IMR-90 (cell line): ENCODE results near the gene ABHD12. TPM values are rescaled to one million over a fixed set of nuclear protein-coding genes. Genes with fewer than 3 reads are reported as not detected.

Experiments
- ATAC-seq: fragments of 200-7000 bp; cut with Tn5 transposase; 2 replicates; pipeline ENCODE4 v1.9.1; 2020; ENCODE audit warnings: low read depth, mild to moderate bottlenecking, moderate library complexity
- BruUV-seq: library from RNA; stranded (reverse); fragments of 400-500 nt; replicated peaks from 2 replicates; lab custom pipeline; 2021; lab: Mats Ljungman, UMichigan
- CTCF ChIA-PET: fragments of 300-600 bp; formaldehyde crosslinking; extraction: SDS; loops from one replicate; lab custom pipeline; 2021; ENCODE audit warnings: antibody characterized with exemption; lab: Yijun Ruan, JAX
- POLR2A ChIA-PET: fragments of 300-600 bp; sonication (Branson Sonifier 250); formaldehyde crosslinking; loops from one replicate; lab custom pipeline; 2022; ENCODE audit warnings: antibody characterized with exemption; ENCODE audit not compliant: unreplicated experiment; lab: Charles Lee
- DNase-seq: peaks from one replicate; pipeline ENCODE4 v3.0.0; 2013
- H2AFZ ChIP-seq: replicated peaks from 2 replicates; pipeline ENCODE3; 2013; ENCODE audit warnings: low read length, mild to moderate bottlenecking; ENCODE audit not compliant: poor library complexity
- H2AK5ac ChIP-seq: 2 replicates; pipeline ENCODE4 v1.6.1; 2013; ENCODE audit warnings: low read depth, low read length, inconsistent platforms
- H2AK9ac ChIP-seq: replicated peaks from 2 replicates; pipeline ENCODE3; 2013; ENCODE audit warnings: mild to moderate bottlenecking, low read depth, low read length, moderate library complexity; ENCODE audit not compliant: poor library complexity
- H2BK120ac ChIP-seq: 2 replicates; pipeline ENCODE4 v1.6.1; 2013; ENCODE audit warnings: low read depth, low read length, inconsistent platforms
- H2BK15ac ChIP-seq: 3 replicates; pipeline ENCODE4 v1.6.1; 2013; ENCODE audit warnings: low read depth, low read length, inconsistent platforms
- H2BK20ac ChIP-seq: 2 replicates; pipeline ENCODE4 v1.6.1; 2013; ENCODE audit warnings: low read depth, mild to moderate bottlenecking, inconsistent platforms, low read length, moderate library complexity
- H2BK5ac ChIP-seq: 2 replicates; pipeline ENCODE4 v1.6.1; 2013; ENCODE audit warnings: mild to moderate bottlenecking, low read depth, low read length, inconsistent platforms; ENCODE audit not compliant: poor library complexity, severe bottlenecking
- H3K14ac ChIP-seq: replicated peaks from 2 replicates; pipeline ENCODE4 v1.6.1; 2013; ENCODE audit warnings: low read depth, low read length, inconsistent platforms
- H3K18ac ChIP-seq: 2 replicates; pipeline ENCODE4 v1.6.1; 2013; ENCODE audit warnings: low read depth, low read length, control low read depth
- H3K23ac ChIP-seq: 2 replicates; pipeline ENCODE4 v1.6.1; 2013; ENCODE audit warnings: low read depth, low read length, inconsistent platforms
- H3K27ac ChIP-seq: 2 replicates; pipeline ENCODE4 v1.5.1; 2013; ENCODE audit warnings: mild to moderate bottlenecking, control low read depth, low read length; ENCODE audit not compliant: insufficient read depth
- H3K27me3 ChIP-seq: 2 replicates; pipeline ENCODE4 v1.6.1; 2013; ENCODE audit warnings: low read length; ENCODE audit not compliant: control insufficient read depth, insufficient read depth
- H3K36me3 ChIP-seq: 2 replicates; pipeline ENCODE4 v1.6.1; 2013; ENCODE audit warnings: low read length, mixed read lengths; ENCODE audit not compliant: control insufficient read depth, insufficient read depth
- H3K4ac ChIP-seq: 2 replicates; pipeline ENCODE4 v1.6.1; 2013; ENCODE audit warnings: low read depth, low read length, inconsistent platforms
- H3K4me1 ChIP-seq: 2 replicates; pipeline ENCODE4 v1.6.1; 2013; ENCODE audit warnings: low read length, mixed read lengths; ENCODE audit not compliant: control insufficient read depth, insufficient read depth
- H3K4me2 ChIP-seq: 2 replicates; pipeline ENCODE4 v1.6.1; 2013; ENCODE audit warnings: low read depth, mild to moderate bottlenecking, control low read depth, low read length, moderate library complexity
- H3K4me3 ChIP-seq: 2 replicates; pipeline ENCODE4 v1.5.1; 2013; ENCODE audit warnings: low read depth, mild to moderate bottlenecking, control low read depth, low read length, moderate library complexity; ENCODE audit not compliant: insufficient read depth
- H3K56ac ChIP-seq: 2 replicates; pipeline ENCODE4 v1.6.1; 2013; ENCODE audit warnings: low read length, inconsistent platforms; ENCODE audit not compliant: insufficient read depth; ENCODE audit errors: extremely low read depth
- H3K79me1 ChIP-seq, 2 experiments: 2 replicates each; pipeline ENCODE4 v1.6.1; 2013; ENCODE audit warnings: low read length in 2 of 2, inconsistent platforms in 1 of 2, low read depth in 1 of 2
- H3K9ac ChIP-seq: 2 replicates; pipeline ENCODE4 v1.6.1; 2013; ENCODE audit warnings: low read depth, low read length, control low read depth
- H3K9me1 ChIP-seq: 2 replicates; pipeline ENCODE4 v1.6.1; 2013; ENCODE audit warnings: low read length, inconsistent platforms; ENCODE audit not compliant: insufficient read depth
- H3K9me3 ChIP-seq: 2 replicates; pipeline ENCODE4 v1.6.1; 2013; ENCODE audit warnings: low read length; ENCODE audit not compliant: control insufficient read depth, insufficient read depth
- H4K20me1 ChIP-seq: 2 replicates; pipeline ENCODE4 v1.6.1; 2013; ENCODE audit warnings: low read length, inconsistent platforms; ENCODE audit not compliant: insufficient read depth
- H4K5ac ChIP-seq: 2 replicates; pipeline ENCODE4 v1.6.1; 2013; ENCODE audit warnings: mild to moderate bottlenecking, low read depth, low read length, control low read depth
- H4K8ac ChIP-seq, 2 experiments: 2 replicates each; pipeline ENCODE4 v1.6.1; 2013; ENCODE audit warnings: low read depth in 2 of 2, low read length in 2 of 2, control low read depth in 1 of 2, inconsistent platforms in 1 of 2
- H4K91ac ChIP-seq: 2 replicates; pipeline ENCODE4 v1.6.1; 2013; ENCODE audit warnings: low read depth, low read length, inconsistent platforms; ENCODE audit not compliant: insufficient read depth
- BHLHE40 ChIP-seq: fragments of 150-350 bp; IDR thresholded peaks from 2 replicates; pipeline ENCODE4 v1.6.1; 2016; ENCODE audit warnings: mild to moderate bottlenecking, low read depth, low read length
- CEBPB ChIP-seq: IDR thresholded peaks from 2 replicates; pipeline ENCODE4 v1.6.1; 2012; ENCODE audit warnings: low read depth, low read length, improper control_type of control experiment
- CHD1 ChIP-seq: IDR thresholded peaks from 2 replicates; pipeline ENCODE4 v1.6.1; 2012; ENCODE audit warnings: low read depth, low read length, improper control_type of control experiment
- FOS ChIP-seq: fragments of 150-350 bp; IDR thresholded peaks from 2 replicates; pipeline ENCODE4 v1.6.1; 2016; ENCODE audit warnings: low read depth, low read length
- MAZ ChIP-seq: IDR thresholded peaks from 2 replicates; pipeline ENCODE4 v1.6.1; 2012; ENCODE audit warnings: low read depth, mild to moderate bottlenecking, low read length, improper control_type of control experiment, moderate library complexity, borderline replicate concordance
- MXI1 ChIP-seq: IDR thresholded peaks from 2 replicates; pipeline ENCODE4 v1.6.1; 2012; ENCODE audit warnings: low read depth, mild to moderate bottlenecking, low read length, moderate library complexity, borderline replicate concordance
- NFE2L2 ChIP-seq: fragments of 150-350 bp; IDR thresholded peaks from 2 replicates; pipeline ENCODE4 v1.6.1; 2016; ENCODE audit warnings: low read depth, mild to moderate bottlenecking, low read length
- RAD21 ChIP-seq: IDR thresholded peaks from 2 replicates; pipeline ENCODE4 v1.6.1; 2012; ENCODE audit warnings: low read length, improper control_type of control experiment
- RFX5 ChIP-seq: IDR thresholded peaks from 2 replicates; pipeline ENCODE4 v1.8.0; 2012; ENCODE audit warnings: low read depth, mild to moderate bottlenecking, low read length, moderate library complexity
- SMC3 ChIP-seq: fragments of 150-350 bp; IDR thresholded peaks from 2 replicates; pipeline ENCODE4 v1.6.1; 2016; ENCODE audit warnings: low read depth, mild to moderate bottlenecking, antibody characterized with exemption, low read length, moderate library complexity
- WGBS, 2 experiments: methylation state at CpG; one replicate each; pipeline versions ENCODE4 v1.1.5 to v1.1.7; 2013; ENCODE audit warnings: missing lambda C conversion rate in 2 of 2; ENCODE audit not compliant: insufficient read length in 1 of 2; ENCODE audit errors: extremely low coverage in 2 of 2; 5-methylcytosine and 5-hydroxymethylcytosine counted together
- dilution Hi-C: fragments of 300-500 bp; cut with HindIII; formaldehyde crosslinking; loops from one replicate; pipeline ENCODE4 v1.14.3; 2018; ENCODE audit warnings: low sequenced_read_pairs; ENCODE audit not compliant: unreplicated experiment
- in situ Hi-C: fragments of 300-500 bp; cut with MboI; formaldehyde crosslinking; loops from 3 replicates; pipeline ENCODE4 v1.14.3; 2019; ENCODE audit warnings: low sequenced_read_pairs, inconsistent platforms, mixed read lengths
- intact Hi-C: fragments of 100-400 bp; cut with micrococcal nuclease; formaldehyde crosslinking; loops from 2 replicates; pipeline ENCODE4 v1.10.0; 2022
- polyA plus RNA-seq, 3 experiments: library from polyadenylated mRNA; depleted of rRNA; stranded (reverse); fragments of >200 nt; gene quantifications; 2 replicates each; pipeline ENCODE4 v1.2.3, GENCODE V29; 2012; ENCODE audit warnings: low replicate concordance in 1 of 3
- total RNA-seq: library from RNA; depleted of rRNA; stranded (reverse); fragments of >200 nt; gene quantifications from 2 replicates; pipeline ENCODE4 v1.2.3, GENCODE V29; 2012
- TF ChIP-seq, protein P1 (sequence below): conservative IDR thresholded peaks from 2 replicates; pipeline ENCODE4 v1.5.1; 2012; ENCODE audit warnings: mild to moderate bottlenecking, low read depth, low read length, improper control_type of control experiment
- TF ChIP-seq, protein P2 (sequence below): fragments of 150-350 bp; IDR thresholded peaks from 2 replicates; pipeline ENCODE4 v1.6.1; 2016; ENCODE audit warnings: low read depth, mild to moderate bottlenecking, low read length, moderate library complexity, borderline replicate concordance

The ABHD12 gene
- total and polyA plus RNA-seq, 2 of the 4 experiments (the other 2 are of a cell fraction), result 80.7 to 108 TPM

DNA sequence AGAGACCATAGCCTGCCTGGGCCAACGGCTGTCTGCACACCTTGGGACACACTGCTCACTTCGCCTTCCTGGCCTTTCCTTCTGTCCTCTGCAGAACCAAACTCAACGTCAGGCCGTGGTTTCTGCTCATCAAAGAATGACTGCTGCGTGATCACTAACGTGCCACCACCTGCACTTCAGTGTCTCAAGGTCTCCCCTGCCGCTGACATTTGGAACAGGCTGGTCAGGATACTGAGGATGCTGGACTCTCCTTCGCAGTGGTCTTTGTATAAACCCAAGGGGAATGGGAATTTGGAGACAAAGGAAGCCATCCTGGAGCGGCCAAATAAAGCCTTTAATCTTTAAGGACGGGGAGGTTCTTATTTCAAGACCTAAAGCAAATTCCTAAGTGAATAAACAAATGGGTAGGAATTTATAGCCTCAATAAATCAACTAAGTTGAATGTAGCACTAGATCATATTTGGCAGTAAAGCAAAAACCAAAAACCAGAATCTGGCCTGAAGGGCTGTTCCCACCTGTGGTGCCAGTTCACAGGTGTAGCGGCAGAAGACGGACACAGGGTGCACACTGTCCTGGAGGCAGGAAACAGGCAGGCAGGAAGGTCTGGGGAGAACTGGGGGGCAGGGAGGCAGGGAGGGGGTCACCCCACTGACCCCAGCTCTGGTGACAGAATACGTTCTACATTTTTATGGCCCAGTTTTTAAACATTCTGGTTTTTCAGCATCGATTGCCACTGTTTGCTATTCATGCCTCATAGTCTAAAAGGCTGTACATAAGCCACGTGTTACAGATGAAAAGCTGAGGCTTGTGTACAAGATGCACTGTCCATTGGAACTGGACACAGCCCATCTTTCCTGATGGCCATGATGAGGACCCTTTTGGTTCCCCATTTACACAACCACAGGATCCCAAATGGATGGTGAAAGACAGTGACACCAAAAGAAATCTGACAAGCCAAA, 36.6 kb downstream of the ABHD12 start (continued):
- TF ChIP-seq BHLHE40, result no peak
- no peak for TF ChIP-seq MAZ
- TF ChIP-seq CHD1, result no peak

DNA sequence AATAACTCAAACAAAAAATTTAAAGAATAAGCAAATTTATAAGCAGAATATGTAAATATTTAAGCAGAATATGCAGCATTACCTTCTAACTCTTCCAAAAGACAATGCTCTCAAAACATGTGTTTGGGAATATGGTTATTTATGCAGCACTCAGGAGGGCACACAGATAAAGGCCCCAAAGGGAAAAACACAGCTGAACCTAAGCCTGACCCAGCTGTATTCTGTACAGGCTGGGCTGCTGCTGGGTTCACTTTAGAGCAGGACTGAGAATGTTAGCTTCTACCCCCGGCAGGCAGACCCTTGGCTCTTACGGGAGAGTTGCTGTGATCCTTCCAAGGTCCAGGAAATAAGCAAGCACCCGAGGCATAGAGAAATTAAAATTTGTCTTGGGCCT, 37.3 kb downstream of the ABHD12 start:
- Histone ChIP-seq H3K9me1 (peaks cover 21% of the 10 kb centered on the region), H4K91ac (peak overlapping the region; percentile 46; the same call in 1 of the 2 replicates), H3K79me1 (peaks cover 34 to 65% of the 10 kb centered on the region in 2 experiments), H3K9me3 (no peaks in the 10 kb centered on the region), H2BK5ac (no peak overlapping the region), H3K4me1 (peaks cover 21% of the 10 kb centered on the region), H3K9ac (no peak overlapping the region), H3K14ac (peak overlapping the region; percentile 70), H3K18ac (no peak overlapping the region), H4K5ac (peak overlapping the region; percentile 0; the same call in 1 of the 2 replicates), H2BK15ac (no peak overlapping the region), H3K4me3 (no peak overlapping the region), H2AK5ac (peak overlapping the region; percentile 89), H4K20me1 (peaks cover 24% of the 10 kb centered on the region), H3K27me3 (no peaks in the 10 kb centered on the region), H2AK9ac (no peak overlapping the region), H2BK120ac (peak overlapping the region; percentile 68), H3K56ac (no peak overlapping the region), H2BK20ac (no peak overlapping the region), H4K8ac (peak overlapping the region; percentile 29 to 81; a peak in 3 of 4 replicates), H3K4ac (peak overlapping the region; percentile 71), H3K4me2 (no peak overlapping the region; the same call in 1 of the 2 replicates), H3K23ac (peak overlapping the region; percentile 79), H3K27ac (no peak overlapping the region), H2AFZ (no peak overlapping the region), H3K36me3 (no peaks in the 10 kb centered on the region)
- ATAC-seq, result peak; percentile 46
- no peak for DNase-seq
- ChIA-PET CTCF (interaction anchor here (1.0 kb wide), 1 partner anchor 14 kb away, joined by 3 read pairs; no protein-coding TSS in a partner anchor), POLR2A (interaction anchor here (0.7 kb wide), 1 partner anchor 44 kb away, joined by 3 read pairs; no protein-coding TSS in a partner anchor)
- no CpG with 5 or more reads among the region's 3 CpGs for WGBS, 2 experiments
- BruUV-seq, result no TSS peak
- dilution Hi-C loops, result no loop called here
- intact Hi-C loops, result no loop called here
- in situ Hi-C loops, result no loop called here
- no peak for TF ChIP-seq MAZ
- TF ChIP-seq, protein P1, sequence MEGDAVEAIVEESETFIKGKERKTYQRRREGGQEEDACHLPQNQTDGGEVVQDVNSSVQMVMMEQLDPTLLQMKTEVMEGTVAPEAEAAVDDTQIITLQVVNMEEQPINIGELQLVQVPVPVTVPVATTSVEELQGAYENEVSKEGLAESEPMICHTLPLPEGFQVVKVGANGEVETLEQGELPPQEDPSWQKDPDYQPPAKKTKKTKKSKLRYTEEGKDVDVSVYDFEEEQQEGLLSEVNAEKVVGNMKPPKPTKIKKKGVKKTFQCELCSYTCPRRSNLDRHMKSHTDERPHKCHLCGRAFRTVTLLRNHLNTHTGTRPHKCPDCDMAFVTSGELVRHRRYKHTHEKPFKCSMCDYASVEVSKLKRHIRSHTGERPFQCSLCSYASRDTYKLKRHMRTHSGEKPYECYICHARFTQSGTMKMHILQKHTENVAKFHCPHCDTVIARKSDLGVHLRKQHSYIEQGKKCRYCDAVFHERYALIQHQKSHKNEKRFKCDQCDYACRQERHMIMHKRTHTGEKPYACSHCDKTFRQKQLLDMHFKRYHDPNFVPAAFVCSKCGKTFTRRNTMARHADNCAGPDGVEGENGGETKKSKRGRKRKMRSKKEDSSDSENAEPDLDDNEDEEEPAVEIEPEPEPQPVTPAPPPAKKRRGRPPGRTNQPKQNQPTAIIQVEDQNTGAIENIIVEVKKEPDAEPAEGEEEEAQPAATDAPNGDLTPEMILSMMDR, result no peak
- no peak for TF ChIP-seq CEBPB
- no peak for TF ChIP-seq SMC3
- TF ChIP-seq NFE2L2, result no peak
- TF ChIP-seq, protein P2, sequence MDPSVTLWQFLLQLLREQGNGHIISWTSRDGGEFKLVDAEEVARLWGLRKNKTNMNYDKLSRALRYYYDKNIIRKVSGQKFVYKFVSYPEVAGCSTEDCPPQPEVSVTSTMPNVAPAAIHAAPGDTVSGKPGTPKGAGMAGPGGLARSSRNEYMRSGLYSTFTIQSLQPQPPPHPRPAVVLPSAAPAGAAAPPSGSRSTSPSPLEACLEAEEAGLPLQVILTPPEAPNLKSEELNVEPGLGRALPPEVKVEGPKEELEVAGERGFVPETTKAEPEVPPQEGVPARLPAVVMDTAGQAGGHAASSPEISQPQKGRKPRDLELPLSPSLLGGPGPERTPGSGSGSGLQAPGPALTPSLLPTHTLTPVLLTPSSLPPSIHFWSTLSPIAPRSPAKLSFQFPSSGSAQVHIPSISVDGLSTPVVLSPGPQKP, result no peak
- TF ChIP-seq RAD21, result no peak
- TF ChIP-seq BHLHE40, result no peak
- TF ChIP-seq MXI1, result no peak
- no peak for TF ChIP-seq RFX5
- no peak for TF ChIP-seq FOS
